Panc1 (cell line): Measurements from ENCODE around the gene DOCK1. TPM values are rescaled to one million over a fixed set of nuclear protein-coding genes. Genes with fewer than 3 reads are reported as not detected.

ENCODE experiments used
- ATAC-seq: fragments of 200-7000 bp; cut with Tn5 transposase; 2 replicates; pipeline ENCODE4 v1.9.1; 2020; ENCODE audit warnings: mild to moderate bottlenecking, moderate library complexity
- BruUV-seq: library from RNA; stranded (reverse); fragments of 400-500 nt; replicated peaks from 2 replicates; lab custom pipeline; 2021; lab: Mats Ljungman, UMichigan
- CTCF ChIA-PET: fragments of 300-600 bp; sonication (Branson Sonifier 250); formaldehyde crosslinking; loops from one replicate; lab custom pipeline; 2022; ENCODE audit warnings: antibody characterized with exemption; lab: Charles Lee
- POLR2A ChIA-PET: fragments of 300-600 bp; sonication (Branson Sonifier 250); formaldehyde crosslinking; loops from one replicate; lab custom pipeline; 2022; ENCODE audit warnings: antibody characterized with exemption; lab: Charles Lee
- DNase-seq: peaks from one replicate; pipeline ENCODE4 v3.0.0-alpha.2; 2010; ENCODE audit warnings: low read depth, low spot score
- H3K27ac ChIP-seq: 2 replicates; pipeline ENCODE4 v1.5.1; 2011; ENCODE audit warnings: mild to moderate bottlenecking, low read length, inconsistent platforms
- H3K27me3 ChIP-seq: fragments of 200-500 bp; sonication (Bioruptor generic); 2 replicates; pipeline ENCODE4 v1.6.0; 2014; ENCODE audit warnings: low read length, inconsistent platforms; ENCODE audit not compliant: control insufficient read depth, insufficient read depth
- H3K36me3 ChIP-seq: fragments of 200-500 bp; sonication (Bioruptor generic); 2 replicates; pipeline ENCODE4 v1.5.1; 2014; ENCODE audit warnings: inconsistent platforms, mild to moderate bottlenecking, low read length, moderate library complexity; ENCODE audit not compliant: control insufficient read depth, insufficient read depth
- H3K4me1 ChIP-seq: 2 replicates; pipeline ENCODE4 v1.5.1; 2011; ENCODE audit warnings: inconsistent platforms, mild to moderate bottlenecking, low read length, moderate library complexity; ENCODE audit not compliant: control insufficient read depth, insufficient read depth
- H3K4me3 ChIP-seq, 2 experiments: 2 replicates each; pipeline ENCODE4 v1.5.1; 2011 to 2012; ENCODE audit warnings: low read depth in 2 of 2, low read length in 2 of 2, mild to moderate bottlenecking in 2 of 2, inconsistent platforms in 1 of 2, moderate library complexity in 1 of 2
- H3K9me3 ChIP-seq: fragments of 200-500 bp; sonication (Bioruptor generic); 2 replicates; pipeline ENCODE4 v1.5.1; 2014; ENCODE audit warnings: low read depth, mild to moderate bottlenecking, inconsistent platforms, low read length, moderate library complexity; ENCODE audit not compliant: control insufficient read depth, insufficient read depth
- CTCF ChIP-seq: fragments of 450-650 bp; IDR thresholded peaks from 2 replicates; pipeline ENCODE4 v1.5.1; 2017; ENCODE audit warnings: mild to moderate bottlenecking
- POLR2AphosphoS5 ChIP-seq: IDR thresholded peaks from 2 replicates; pipeline ENCODE4 v1.6.1; 2012; ENCODE audit warnings: mild to moderate bottlenecking, low read depth, low read length, moderate library complexity
- REST ChIP-seq, 2 experiments: IDR thresholded peaks; 2 replicates each; pipeline ENCODE4 v1.6.1; 2011 to 2012; ENCODE audit warnings: low read depth in 2 of 2, control low read depth in 1 of 2, low read length in 1 of 2, mild to moderate bottlenecking in 1 of 2, moderate library complexity in 1 of 2; ENCODE audit not compliant: insufficient read depth in 1 of 2
- SIN3A ChIP-seq: IDR thresholded peaks from 2 replicates; pipeline ENCODE4 v1.6.1; 2012; ENCODE audit warnings: low read depth, mild to moderate bottlenecking, low read length, moderate library complexity, borderline replicate concordance; ENCODE audit not compliant: insufficient read depth
- TCF7L2 ChIP-seq: IDR thresholded peaks from 2 replicates; pipeline ENCODE4 v1.6.1; 2011; ENCODE audit warnings: mild to moderate bottlenecking, low read depth, low read length, inconsistent platforms
- in situ Hi-C: cut with HindIII; loops from 2 replicates; pipeline ENCODE4 v1.10.0; 2016; ENCODE audit warnings: low sequenced_read_pairs, low pct_unique_long_range_greater_than_20kb
- intact Hi-C: fragments of 100-400 bp; cut with micrococcal nuclease; formaldehyde crosslinking; loops from one replicate; pipeline ENCODE4 v1.10.0; 2022; ENCODE audit not compliant: unreplicated experiment
- total RNA-seq: library from RNA; stranded (reverse); gene quantifications from one replicate; pipeline ENCODE4 v1.2.1, GENCODE V29; 2021; ENCODE audit not compliant: unreplicated experiment

Gene DOCK1
- total RNA-seq, 1 experiment from 2014 or later, result 67.6 TPM

GRCh38 chr10:127500127-127500526 is 594.9 kb downstream of the DOCK1 start:
- no TSS peak for BruUV-seq
- POLR2A ChIA-PET, result no interaction called here

More at GRCh38 chr10:127500127-127500526, 594.9 kb downstream of the DOCK1 start:
- intact Hi-C loops (no loop called here), in situ Hi-C loops (no loop called here)
- DNase-seq, result no peak
- Histone ChIP-seq H3K27ac (no peak overlapping the region), H3K27me3 (peaks cover 46% of the 10 kb centered on the region), H3K9me3 (no peaks in the 10 kb centered on the region), H3K36me3 (no peaks in the 10 kb centered on the region), H3K4me3 (no peak overlapping the region), H3K4me1 (no peaks in the 10 kb centered on the region)
- ATAC-seq, result no peak
- TF ChIP-seq SIN3A (no peak), REST (IDR thresholded peaks at IDR 0.05; ENCODE audit: insufficient read depth in 1 of 2, low read depth in 2 of 2, low read length in 1 of 2) (no peak), POLR2AphosphoS5 (no peak), TCF7L2 (no peak), CTCF (no peak)
- CTCF ChIA-PET, result no interaction called here

Other genes with a start within 250 kb of the DOCK1 start
- gene C10orf90, start 234.7 kb upstream of the DOCK1 start, total RNA-seq, result 0.67 TPM